Stimulated activated CD8-positive, alpha-beta memory T cell treated with anti-CD3 and anti-CD28 coated beads, Interleukin-12 subunit alpha, Interleukin-12 subunit beta, amount 100 ng/mL, for 1 hour (primary cell): ENCODE results near the gene DTX1.

Experiments
- DNase-seq: peaks from one replicate; pipeline ENCODE4 v3.0.0-alpha.2; 2020; ENCODE audit warnings: low read depth

DTX1 gene

DNA sequence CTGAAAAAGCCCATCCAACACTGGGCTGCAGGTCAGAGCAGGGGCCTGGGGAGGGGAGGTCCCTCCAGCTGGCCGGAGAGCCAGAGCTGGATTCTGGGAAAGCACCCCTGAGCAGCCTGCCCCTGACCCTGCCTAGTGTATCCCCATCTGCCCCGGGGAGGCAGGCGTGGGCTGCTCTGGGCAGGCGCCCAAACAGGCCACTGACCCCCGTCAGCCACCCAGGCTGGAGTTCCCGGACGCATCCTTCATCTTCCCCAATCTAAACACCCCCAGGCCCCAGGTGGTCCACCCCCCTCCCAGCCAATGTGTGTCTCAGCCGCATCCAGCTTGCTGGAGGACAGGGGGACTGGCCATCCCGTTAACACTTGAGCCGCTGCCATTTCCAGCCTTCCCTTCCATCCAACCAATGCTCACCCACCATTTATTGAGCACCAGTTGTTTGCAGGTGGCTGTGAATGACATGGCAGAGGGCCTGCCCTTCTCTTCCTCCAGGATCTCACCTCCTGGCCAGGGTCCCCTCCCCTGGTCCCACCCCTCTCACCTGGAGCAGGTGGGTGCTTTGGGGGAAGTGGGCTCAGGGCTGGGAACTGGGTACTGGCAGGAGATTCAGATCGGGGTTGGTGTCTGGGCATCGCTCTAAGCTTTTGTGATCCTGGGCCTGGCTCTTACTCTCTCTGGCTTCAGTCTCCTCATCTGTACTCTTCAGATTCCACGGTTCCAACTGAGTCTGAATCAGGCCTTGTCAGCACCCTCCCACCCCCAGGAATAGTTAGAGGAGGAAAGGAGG, 743 bp upstream of the DTX1 start:
- no peak for DNase-seq

DNA sequence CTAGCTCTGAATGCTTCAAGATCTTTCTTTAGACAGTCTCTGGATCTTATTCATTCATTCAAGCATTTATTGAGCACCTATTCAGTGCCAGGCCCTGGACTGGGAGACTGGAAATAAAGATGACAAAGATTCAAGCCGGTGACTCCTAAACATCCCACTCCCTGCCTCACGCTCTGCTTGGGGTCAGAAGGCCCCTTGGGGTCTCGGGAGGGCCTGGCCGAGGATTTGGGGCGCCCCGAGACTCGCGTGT, 224 bp upstream of the DTX1 start:
- DNase-seq: no peak

DNA sequence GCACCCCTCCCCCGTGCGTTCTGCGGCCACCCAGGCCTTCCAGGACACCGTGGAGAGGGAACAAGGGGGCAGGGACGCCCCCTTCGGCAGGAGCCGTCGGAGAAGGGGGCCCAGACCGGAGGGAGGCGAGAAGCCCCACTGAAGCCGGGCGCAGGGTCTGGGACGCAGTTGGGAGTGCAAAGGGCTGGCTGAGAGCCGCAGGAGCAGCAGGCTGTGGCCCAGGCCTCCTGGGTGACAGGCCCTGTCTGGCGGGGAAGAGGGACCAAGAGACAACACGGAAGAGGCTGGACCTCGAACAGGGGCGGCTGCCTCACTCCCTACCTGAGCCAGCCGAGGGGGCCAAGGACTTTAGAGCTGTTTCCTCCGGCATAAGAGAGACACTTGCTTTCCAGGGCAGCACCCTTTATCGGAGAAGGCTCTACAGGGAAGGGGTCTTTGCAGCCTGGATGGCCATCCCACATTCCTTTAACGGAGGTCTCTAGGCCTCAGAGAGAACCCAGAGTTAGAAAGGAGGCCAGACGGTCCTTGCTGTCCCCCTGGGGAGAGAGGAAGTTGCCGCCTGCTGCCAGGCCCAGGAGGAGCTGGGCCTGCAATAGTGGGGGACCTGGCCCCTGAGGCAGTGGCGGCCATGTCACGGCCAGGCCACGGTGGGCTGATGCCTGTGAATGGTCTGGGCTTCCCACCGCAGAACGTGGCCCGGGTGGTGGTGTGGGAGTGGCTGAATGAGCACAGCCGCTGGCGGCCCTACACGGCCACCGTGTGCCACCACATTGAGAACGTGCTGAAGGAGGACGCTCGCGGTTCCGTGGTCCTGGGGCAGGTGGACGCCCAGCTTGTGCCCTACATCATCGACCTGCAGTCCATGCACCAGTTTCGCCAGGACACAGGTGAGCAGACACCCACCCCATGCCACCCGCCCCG, 1.3 kb downstream of the DTX1 start:
- no peak for DNase-seq

- no peak for DNase-seq
Observed at GRCh38 chr12:113058553-113058952, 2.0 kb downstream of the DTX1 start.

DNA sequence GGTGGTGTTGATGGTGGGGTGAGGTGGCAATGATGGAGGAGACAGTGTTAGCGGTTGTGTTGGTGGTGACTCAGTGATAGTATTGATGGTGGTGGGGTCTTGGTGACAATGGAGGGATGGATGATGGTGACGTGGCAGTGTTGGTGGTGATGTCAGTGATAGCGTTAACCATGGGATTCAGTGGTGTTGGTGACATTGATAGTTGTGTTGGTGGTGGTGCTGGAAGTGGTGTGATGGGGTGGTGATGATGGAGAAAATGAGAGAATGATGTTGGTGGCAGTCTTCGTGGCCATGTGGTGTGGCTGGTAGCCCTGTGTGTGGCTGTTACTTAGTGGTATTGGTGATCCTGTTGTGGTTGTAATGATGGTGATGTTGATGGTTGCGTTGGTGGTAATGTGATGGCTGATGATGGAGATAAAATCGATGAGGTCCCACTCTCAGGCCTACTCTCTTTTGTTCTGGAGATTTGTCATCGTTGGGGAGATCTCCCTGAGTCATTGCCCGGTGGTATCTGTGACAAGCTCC, 2.6 kb downstream of the DTX1 start:
- no peak for DNase-seq

DNA sequence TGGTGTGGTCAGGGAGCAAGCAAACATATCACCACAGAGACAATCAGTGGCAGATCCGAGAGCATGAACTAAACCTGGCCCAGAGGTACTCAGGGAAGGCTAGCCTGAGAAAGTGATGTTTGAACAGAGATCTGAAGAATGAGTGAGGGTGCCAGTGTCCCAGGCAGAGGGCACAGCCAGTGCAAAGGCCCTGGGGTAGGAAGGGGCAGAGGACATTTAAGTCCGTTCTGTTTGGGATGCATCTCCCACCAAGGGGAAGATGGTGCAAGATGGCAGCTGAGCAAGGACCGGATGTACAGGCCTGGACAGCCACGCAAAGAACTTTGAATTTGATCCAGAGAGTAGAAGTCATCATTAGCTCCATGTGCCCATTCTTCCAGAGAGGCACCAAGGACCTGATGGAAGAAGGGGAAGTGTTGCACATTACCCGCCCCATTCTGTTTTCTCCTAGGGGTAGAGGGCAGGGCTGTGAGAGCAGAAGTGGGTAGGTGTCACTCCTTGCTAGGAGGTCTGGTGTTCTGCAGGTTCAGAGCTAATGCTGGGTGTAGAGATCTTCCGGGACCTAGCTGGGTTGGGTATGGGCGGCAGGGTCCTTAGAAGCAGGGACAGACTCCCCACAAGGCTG, 3.9 kb downstream of the DTX1 start:
- DNase-seq: no peak

GRCh38 chr12:113061061-113061694, 4.6 kb downstream of the DTX1 start:
- no peak for DNase-seq

- DNase-seq: no peak
Observed at GRCh38 chr12:113062502-113063395, 6.2 kb downstream of the DTX1 start.

DNA sequence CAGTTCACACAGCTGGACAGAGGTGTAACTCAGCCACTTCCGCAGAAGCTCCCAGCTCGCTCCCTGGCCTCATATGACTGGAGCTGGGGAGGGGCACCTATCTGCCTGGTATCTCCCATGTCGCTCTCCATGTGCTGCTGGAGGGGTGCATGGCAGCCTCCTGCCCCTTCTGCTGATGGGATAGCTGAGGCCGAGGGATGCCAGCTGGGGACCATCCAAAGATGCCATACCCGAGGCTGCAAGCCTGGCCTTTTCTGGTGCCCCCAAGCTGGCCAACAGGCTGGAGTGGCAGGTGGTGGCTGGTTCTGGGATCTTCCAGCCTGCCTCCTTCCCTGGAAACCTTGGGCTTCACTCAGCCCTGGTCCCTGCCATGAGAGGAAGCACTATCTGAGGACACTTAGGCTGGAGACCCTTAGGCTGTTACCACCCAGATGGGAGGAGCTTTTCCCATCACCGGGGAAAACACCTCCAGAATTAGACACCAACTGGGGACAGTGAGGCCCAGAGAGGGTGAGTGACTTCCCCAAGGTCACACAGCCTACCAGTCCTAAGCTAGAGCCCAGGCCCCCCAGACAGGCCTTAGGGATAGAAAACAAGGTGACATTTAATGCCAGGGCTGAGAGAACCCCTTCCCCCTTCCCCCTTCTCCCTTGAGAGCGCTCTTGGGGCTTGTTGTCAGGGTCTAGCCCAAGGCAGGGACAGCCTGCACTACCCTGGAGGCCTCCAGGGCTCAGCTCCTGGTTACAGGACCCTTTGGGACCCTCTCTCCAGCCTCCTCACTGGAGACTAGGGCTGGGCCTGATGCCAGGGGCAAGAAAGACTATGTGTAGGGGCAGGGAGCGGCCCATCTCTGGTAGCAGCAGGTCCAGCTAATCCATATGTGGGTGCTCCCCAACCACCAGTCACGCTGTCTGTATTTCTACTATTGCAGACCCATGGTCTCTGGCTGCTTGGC, 7.1 kb downstream of the DTX1 start:
- no peak for DNase-seq

- DNase-seq: no peak
Observed at GRCh38 chr12:113064395-113065125, 8.0 kb downstream of the DTX1 start.

DNA sequence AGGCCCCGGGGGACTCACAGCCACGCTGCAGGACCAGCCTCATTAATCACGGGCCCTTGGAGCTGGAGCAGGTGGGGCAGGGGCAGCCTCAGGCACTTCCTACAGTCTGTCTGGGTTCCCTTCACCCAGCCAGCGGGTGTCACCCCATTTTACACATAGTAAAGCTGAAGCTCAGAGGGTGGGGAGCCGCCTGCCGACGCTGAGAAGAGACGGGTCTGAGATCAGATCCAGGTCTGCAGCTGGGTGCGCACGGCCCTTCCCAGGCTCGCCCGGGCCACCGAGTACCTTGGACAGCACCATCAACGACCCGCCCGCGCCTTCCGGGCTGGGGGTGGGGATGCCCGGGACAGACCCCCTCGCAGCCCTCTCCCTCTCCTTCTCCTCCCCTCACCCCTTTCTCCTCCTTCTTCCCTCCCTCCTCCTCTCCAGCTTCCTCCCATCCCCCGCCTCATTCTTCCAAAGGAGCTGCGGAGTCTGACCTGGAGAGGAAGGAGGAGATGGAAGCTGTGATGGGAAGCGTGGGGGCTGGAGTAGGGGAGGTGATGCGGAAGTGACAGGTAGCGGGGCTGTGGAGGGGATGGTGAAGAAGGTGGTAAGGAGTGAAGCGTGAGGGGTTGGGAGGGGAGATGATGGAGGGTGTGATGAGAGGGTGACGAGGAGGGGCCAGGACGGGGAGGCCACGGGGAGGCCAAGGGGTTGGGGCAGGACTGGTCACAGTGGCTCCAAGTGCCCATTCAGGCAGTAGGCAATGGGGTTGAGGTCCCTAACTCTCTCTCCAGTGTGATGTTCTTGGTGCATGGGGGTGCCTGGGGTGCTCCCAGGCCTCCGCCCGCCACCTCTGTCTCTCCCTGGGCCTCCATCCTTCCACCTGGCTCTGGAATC, 8.8 kb downstream of the DTX1 start:
- no peak for DNase-seq

- DNase-seq: no peak
Observed at GRCh38 chr12:113066813-113067400, 10.4 kb downstream of the DTX1 start.

DNA sequence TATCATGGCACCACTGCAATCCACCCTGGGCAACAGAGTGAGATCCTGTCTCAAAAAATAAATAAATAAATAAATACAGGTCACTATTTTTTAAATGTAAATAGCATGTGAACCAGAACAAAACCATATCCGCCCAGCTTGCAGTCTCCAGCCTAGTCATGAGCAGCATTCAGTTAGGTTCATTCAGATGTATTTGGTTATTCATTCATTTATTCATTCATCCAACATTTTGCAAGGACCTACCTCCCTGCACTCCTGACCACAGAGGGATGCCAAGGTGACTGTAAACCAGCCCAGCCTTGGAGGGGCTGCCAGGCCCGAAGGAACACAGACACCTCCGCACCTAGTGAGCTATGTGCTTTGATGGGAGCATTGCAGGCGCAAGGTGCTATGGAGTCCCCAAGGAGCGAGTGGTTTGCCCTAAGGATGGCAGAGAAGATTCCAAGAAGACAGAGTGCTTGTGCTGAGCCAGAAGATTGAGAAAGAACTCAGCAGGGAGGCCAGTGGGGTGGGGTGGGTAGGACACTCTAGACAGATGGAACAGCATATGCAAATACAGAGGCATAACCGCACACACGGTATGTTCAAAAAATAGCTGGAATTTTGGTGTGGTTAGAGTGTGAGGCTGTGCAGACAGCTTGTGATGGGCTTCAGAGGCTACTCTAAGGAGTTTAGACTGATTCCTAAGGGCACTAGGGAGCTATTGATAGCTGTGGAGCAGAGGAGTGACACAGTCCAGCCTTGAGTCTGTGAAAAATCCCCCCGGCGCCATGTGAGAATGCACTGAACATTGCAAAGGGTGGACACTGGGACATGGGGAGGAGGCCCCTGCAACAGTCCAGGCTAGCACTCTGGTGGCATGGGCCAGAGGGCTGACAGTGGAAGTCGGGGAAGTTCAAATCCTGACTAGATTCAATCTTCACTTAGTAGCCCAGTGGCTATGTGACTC, 11.7 kb downstream of the DTX1 start:
- no peak for DNase-seq

GRCh38 chr12:113069149-113069548, 12.6 kb downstream of the DTX1 start:
- DNase-seq: no peak

GRCh38 chr12:113069751-113070116, 13.2 kb downstream of the DTX1 start:
- no peak for DNase-seq

- DNase-seq: no peak
Observed at GRCh38 chr12:113070117-113070906, 13.8 kb downstream of the DTX1 start.
